K562 (cell line): Measurements from ENCODE around the gene ENDOD1. TPM values are rescaled to one million over a fixed set of nuclear protein-coding genes. Genes with fewer than 3 reads are reported as not detected.

Experiments
- ATAC-seq: fragments of 200-7000 bp; cut with Tn5 transposase; 3 replicates; pipeline ENCODE4 v1.9.1; 2020; ENCODE audit warnings: moderate library complexity
- BruUV-seq: library from RNA; stranded (reverse); fragments of 400-500 nt; replicated peaks from 2 replicates; lab custom pipeline; 2021; lab: Mats Ljungman, UMichigan
- CTCF ChIA-PET: fragments of 300-600 bp; formaldehyde crosslinking; extraction: SDS; loops from one replicate; lab custom pipeline; 2021; ENCODE audit warnings: low intra/inter-chr PET ratio; lab: Yijun Ruan, JAX
- POLR2A ChIA-PET: fragments of 300-600, 350-650 bp; sonication (Branson Sonifier 250); formaldehyde crosslinking; extraction: SDS; loops from one replicate; lab custom pipeline; 2021; ENCODE audit warnings: antibody characterized with exemption, inconsistent platforms; lab: Yijun Ruan, JAX
- DNase-seq, 4 experiments: peaks; one replicate each; pipeline versions ENCODE4 v3.0.0 to v3.0.0-alpha.2; 2011 to 2018; ENCODE audit warnings: low spot score in 3 of 4, mixed read lengths in 3 of 4; ENCODE audit errors: extremely low read depth in 1 of 4
- FAIRE-seq: peaks from 2 replicates; lab custom pipeline; 2011; peaks lifted over from hg19 to GRCh38; lab: Jason Lieb, UNC
- H2AFZ ChIP-seq: 2 replicates; pipeline ENCODE4 v1.6.0; 2011; ENCODE audit warnings: low read depth, low read length, control low read depth, inconsistent platforms
- H3K27ac ChIP-seq: fragments of 200-600 bp; 3 replicates; pipeline ENCODE4 v1.8.0; 2011; ENCODE audit warnings: low read depth, mild to moderate bottlenecking, control low read depth, inconsistent platforms, low read length, moderate library complexity, mixed read lengths; ENCODE audit errors: extremely low read depth
- H3K27me3 ChIP-seq, 2 experiments: fragments of 300-600 bp in 1 of 2; 2 replicates in 1 of 2; 3 replicates in 1 of 2; pipeline versions ENCODE4 v1.6.0 to v1.8.0; 2011; ENCODE audit warnings: inconsistent platforms in 2 of 2, low read length in 2 of 2, mild to moderate bottlenecking in 1 of 2, mixed read lengths in 1 of 2, moderate library complexity in 1 of 2; ENCODE audit not compliant: control insufficient read depth in 2 of 2, insufficient read depth in 2 of 2
- H3K36me3 ChIP-seq: fragments of 300-600 bp; 3 replicates; pipeline ENCODE4 v1.8.0; 2011; ENCODE audit warnings: mild to moderate bottlenecking, low read length, inconsistent platforms; ENCODE audit not compliant: control insufficient read depth, insufficient read depth
- H3K4me1 ChIP-seq, 2 experiments: fragments of 200-600 bp in 1 of 2; replicated peaks in 1 of 2; 2 replicates in 1 of 2; 3 replicates in 1 of 2; pipeline versions ENCODE4 v1.5.1 to v1.8.0; 2011; ENCODE audit warnings: inconsistent platforms in 2 of 2, low read length in 2 of 2, mild to moderate bottlenecking in 1 of 2, mixed read lengths in 1 of 2, moderate library complexity in 1 of 2; ENCODE audit not compliant: control insufficient read depth in 2 of 2, insufficient read depth in 2 of 2
- H3K4me2 ChIP-seq: 2 replicates; pipeline ENCODE4 v1.6.1; 2011; ENCODE audit warnings: low read length, control low read depth, inconsistent platforms, mixed read lengths; ENCODE audit not compliant: insufficient read depth
- H3K4me3 ChIP-seq: fragments of 200-600 bp; sonication (generic), shearing (Covaris generic); 2 replicates; pipeline ENCODE4 v1.5.1; 2016; ENCODE audit warnings: control low read depth, inconsistent platforms
- H3K79me2 ChIP-seq: fragments of 200-600 bp; 3 replicates; pipeline ENCODE4 v1.8.0; 2011; ENCODE audit warnings: low read length, inconsistent platforms; ENCODE audit not compliant: control insufficient read depth, insufficient read depth
- H3K9ac ChIP-seq, 2 experiments: 2 replicates each; pipeline versions ENCODE4 v1.6.0 to v1.6.1; 2011; ENCODE audit warnings: low read depth in 2 of 2, low read length in 2 of 2, control low read depth in 1 of 2, inconsistent platforms in 1 of 2, mild to moderate bottlenecking in 1 of 2, mixed read lengths in 1 of 2; ENCODE audit not compliant: insufficient read depth in 1 of 2
- H3K9me1 ChIP-seq: one replicate; pipeline ENCODE4 v1.6.0; 2011; ENCODE audit warnings: inconsistent platforms, mild to moderate bottlenecking, low read length, moderate library complexity; ENCODE audit not compliant: control insufficient read depth, insufficient read depth
- H3K9me3 ChIP-seq: replicated peaks from 2 replicates; pipeline ENCODE4 v1.5.1; 2011; ENCODE audit warnings: low read depth, low read length, inconsistent platforms; ENCODE audit not compliant: control insufficient read depth, insufficient read depth
- H4K20me1 ChIP-seq: replicated peaks from 2 replicates; pipeline ENCODE4 v1.6.1; 2011; ENCODE audit warnings: low read length, inconsistent platforms, mixed read lengths; ENCODE audit not compliant: control insufficient read depth, insufficient read depth
- E2F6 ChIP-seq, 2 experiments: IDR thresholded peaks; 2 replicates each; pipeline ENCODE4 v1.6.1; 2011; ENCODE audit warnings: borderline replicate concordance in 1 of 2, control low read depth in 1 of 2, low read depth in 1 of 2, low read length in 1 of 2, mild to moderate bottlenecking in 1 of 2, mixed read lengths in 1 of 2, moderate library complexity in 1 of 2; ENCODE audit not compliant: insufficient read depth in 1 of 2, insufficient read length in 1 of 2, poor library complexity in 1 of 2, severe bottlenecking in 1 of 2; ENCODE audit errors: extremely low read depth in 1 of 2
- HNRNPH1 ChIP-seq: fragments of 200-400 bp; formaldehyde crosslinking; optimal IDR thresholded peaks from 2 replicates; pipeline ENCODE3; 2017; ENCODE audit warnings: low read depth, mild to moderate bottlenecking, low read length, moderate library complexity
- NFIC ChIP-seq: fragments of 450-650 bp; IDR thresholded peaks from 2 replicates; pipeline ENCODE4 v1.6.1; 2017; ENCODE audit warnings: mild to moderate bottlenecking, inconsistent platforms
- ZBED1 ChIP-seq: IDR thresholded peaks from 2 replicates; pipeline ENCODE4 v1.6.1; 2014
- ZBTB11 ChIP-seq, 3 experiments: fragments of 200-800 bp in 1 of 3; fragments of 250-450 bp in 1 of 3; fragments of 450-650 bp in 1 of 3; sonication (Bioruptor Pico) in 1 of 3; sonication (Bioruptor generic) in 1 of 3; formaldehyde crosslinking in 1 of 3; IDR thresholded peaks; 2 replicates each; pipeline versions ENCODE4 v1.6.1 to v1.8.0; 2016 to 2022; ENCODE audit warnings: mild to moderate bottlenecking in 2 of 3, missing genetic modification characterization in 2 of 3, missing compliant biosample characterization in 1 of 3, moderate library complexity in 1 of 3
- ZNF311 ChIP-seq: fragments of 250-450 bp; sonication (Bioruptor Pico); IDR thresholded peaks from 2 replicates; pipeline ENCODE4 v1.4.0; 2020; ENCODE audit warnings: mild to moderate bottlenecking, moderate library complexity
- WGBS: fragments of 100-300 bp; shearing (Covaris generic); methylation state at CpG from one replicate; pipeline ENCODE4 v1.1.6; 2016; ENCODE audit warnings: low coverage, mixed read lengths; ENCODE audit not compliant: insufficient coverage; ENCODE audit errors: missing lambda C conversion rate; 5-methylcytosine and 5-hydroxymethylcytosine counted together
- in situ Hi-C: fragments of 300-500 bp; cut with MboI; formaldehyde crosslinking; loops from 4 replicates; pipeline ENCODE4 v1.15.0; 2018; ENCODE audit warnings: inconsistent platforms, mixed read lengths
- intact Hi-C: fragments of 100-400 bp; cut with micrococcal nuclease; formaldehyde crosslinking; loops from 2 replicates; pipeline ENCODE4 v1.14.2; 2022
- polyA plus RNA-seq, 8 experiments: library from polyadenylated mRNA; depleted of rRNA in 4 of 8; stranded (reverse) in 5 of 8; unstranded in 3 of 8; fragments of >200 nt; fragmentation: Nextera tagmentation in 2 of 8; fragmentation: Illumina TruSeq in 1 of 8; extraction: Ambion mirVana in 2 of 8; extraction: Trizol in 1 of 8; gene quantifications; 2 replicates each; pipeline versions ENCODE4 v1.2.1 to v1.2.3, GENCODE V29; 2011 to 2014; ENCODE audit warnings: inconsistent platforms in 1 of 8, missing spikeins in 1 of 8
- total RNA-seq, 7 experiments: library from RNA; depleted of rRNA in 6 of 7; stranded (reverse); fragments of >200 nt in 6 of 7; fragmentation: Illumina TruSeq in 2 of 7; extraction: Trizol in 2 of 7; gene quantifications; 2 replicates each; pipeline versions ENCODE4 v1.2.1 to v1.2.3, GENCODE V29; 2011 to 2021; ENCODE audit warnings: low replicate concordance in 1 of 7

ENDOD1 gene
- total and polyA plus RNA-seq, 9 of the 15 experiments (the other 6 are each of a cell fraction or from before 2014, with no cell fraction given) = 4.2 to 11.8 (median 9.3) TPM

GRCh38 chr11:95156916-95157541, 67.4 kb downstream of the ENDOD1 start:
- peaks cover 13% of the 10 kb centered on the region in 2 experiments; a peak in 4 of 5 replicates for H3K4me1 ChIP-seq
- no peaks in the 10 kb centered on the region for H3K9me1 ChIP-seq
- DNase-seq (no peak), ATAC-seq (no peak), FAIRE-seq (no peak)
- no peak overlapping the region for H3K9ac ChIP-seq
- no peaks in the 10 kb centered on the region for H3K36me3 ChIP-seq
- H4K20me1 ChIP-seq = no peaks in the 10 kb centered on the region
- intact Hi-C loops (loop anchor here (10.0 kb wide), 1 partner anchor 208 kb away; no protein-coding TSS in a partner anchor), in situ Hi-C loops (loop anchor here (10.0 kb wide), 1 partner anchor 148 kb away; no protein-coding TSS in a partner anchor)
- H3K27ac ChIP-seq = no peak overlapping the region
- no peak overlapping the region; the same call in 1 of the 2 replicates for H2AFZ ChIP-seq
- H3K4me2 ChIP-seq = no peak overlapping the region
- no peaks in the 10 kb centered on the region for H3K79me2 ChIP-seq
- no peaks in the 10 kb centered on the region for H3K27me3 ChIP-seq
- peaks cover 2% of the 10 kb centered on the region; the same call in 1 of the 2 replicates for H3K9me3 ChIP-seq
- ChIA-PET CTCF (no interaction called here), POLR2A (interaction anchor here (0.9 to 2.2 kb wide), 4 partner anchors 9 to 45 kb away, joined by 3 to 4 read pairs (median 3); no protein-coding TSS in a partner anchor)
- no peak for TF ChIP-seq ZBTB11 (CRISPR knock-in tag; IDR thresholded peaks at IDR 0.05)
- no peak for TF ChIP-seq ZNF311 (CRISPR knock-in tag)
- TF ChIP-seq ZBED1 = no peak
- no peak for TF ChIP-seq E2F6 (IDR thresholded peaks at IDR 0.05; ENCODE audit: borderline replicate concordance in 1 of 2, extremely low read depth in 1 of 2, insufficient read depth in 1 of 2, insufficient read length in 1 of 2, low read depth in 1 of 2, low read length in 1 of 2, poor library complexity in 1 of 2, severe bottlenecking in 1 of 2)
- TF ChIP-seq NFIC = 0 out of 2 replicates have a peak, but pooled peaks have one; percentile 12
- no peak for TF ChIP-seq HNRNPH1
- no peak overlapping the region for H3K4me3 ChIP-seq
- 67% methylated on average over 7 of the region's 7 CpGs for WGBS
- no TSS peak for BruUV-seq
